Measurements from ENCODE around the gene ATF3. TPM values are rescaled to one million over a fixed set of nuclear protein-coding genes. Genes with fewer than 3 reads are reported as not detected.
"Not testable (repeated sequence)": the region's sequence is repeated elsewhere in the genome, so short reads cannot be mapped to it uniquely, and the experiment has no call there.

Gene ATF3
- total and polyA plus RNA-seq, 4 donors, result 1.1 to 8.8 (median 5.5) TPM

GRCh38 chr1:212637902-212638301, 29.3 kb downstream of the ATF3 start:
- Histone ChIP-seq H3K9ac (ENCODE audit: low read depth in 1 of 2, low read length in 2 of 2) (no peak overlapping the region), H3K27ac (ENCODE audit: low read depth in 1 of 2, low read length in 2 of 2) (peak overlapping the region; percentile 27 to 59), H3K36me3 (ENCODE audit: control insufficient read depth in 4 of 4, insufficient read depth in 3 of 4, low read depth in 1 of 4, low read length in 3 of 4) (no peaks in the 10 kb centered on the region), H3K4me3 (ENCODE audit: low read depth in 1 of 3, low read length in 3 of 3) (no peak overlapping the region), H3K9me3 (ENCODE audit: control insufficient read depth in 4 of 4, low read length in 3 of 4) (no peaks in the 10 kb centered on the region), H3K4me1 (ENCODE audit: control insufficient read depth in 4 of 4, insufficient read depth in 4 of 4, low read length in 3 of 4) (peaks cover 0 to 3% (median 1%) of the 10 kb centered on the region in 4 donors), H3K27me3 (ENCODE audit: control insufficient read depth in 4 of 4, insufficient read depth in 4 of 4, low read length in 3 of 4) (no peaks in the 10 kb centered on the region)
- TF ChIP-seq SP1 (IDR thresholded peaks at IDR 0.05) (no peak), JUND (IDR thresholded peaks at IDR 0.05) (no peak), ZBTB33 (IDR thresholded peaks at IDR 0.05) (no peak), EGR1 (IDR thresholded peaks at IDR 0.05; ENCODE audit: low read depth in 2 of 2) (no peak), ATF3 (IDR thresholded peaks at IDR 0.05) (no peak), RXRA (IDR thresholded peaks at IDR 0.05) (no peak)
- WGBS, result 85% methylated on average over 5 of the region's 5 CpGs
- no peak for DNase-seq (ENCODE audit: low spot score)

GRCh38 chr1:212638492-212639151, 30.1 kb downstream of the ATF3 start:
- TF ChIP-seq JUND (IDR thresholded peaks at IDR 0.05) (no peak), ZBTB33 (IDR thresholded peaks at IDR 0.05) (no peak), CTCF (IDR thresholded peaks at IDR 0.05; ENCODE audit: low read depth, low read length, missing input control) (no peak), YY1 (IDR thresholded peaks at IDR 0.05) (no peak), EGR1 (IDR thresholded peaks at IDR 0.05; ENCODE audit: low read depth in 2 of 2) (no peak), HNF4G (IDR thresholded peaks at IDR 0.05) (no peak), SP1 (IDR thresholded peaks at IDR 0.05) (peak; percentile 60), REST (IDR thresholded peaks at IDR 0.05) (peak; percentile 23), NR2F2 (IDR thresholded peaks at IDR 0.05) (peak; percentile 99), RXRA (IDR thresholded peaks at IDR 0.05) (peak in 1 of 2 donors; percentile 63), TAF1 (conservative IDR thresholded peaks at IDR 0.05) (no peak)
- H3K36me3 ChIP-seq (ENCODE audit: control insufficient read depth in 4 of 4, insufficient read depth in 3 of 4, low read depth in 1 of 4, low read length in 3 of 4), result no peaks in the 10 kb centered on the region
- H3K4me1 ChIP-seq (ENCODE audit: control insufficient read depth in 4 of 4, insufficient read depth in 4 of 4, low read length in 3 of 4), result peaks cover 0 to 3% (median 1%) of the 10 kb centered on the region in 4 donors
- DNase-seq (ENCODE audit: low spot score), result no peak
- no peaks in the 10 kb centered on the region for H3K27me3 ChIP-seq (ENCODE audit: control insufficient read depth in 4 of 4, insufficient read depth in 4 of 4, low read length in 3 of 4)
- peak overlapping the region; percentile 27 to 59 for H3K27ac ChIP-seq (ENCODE audit: low read depth in 1 of 2, low read length in 2 of 2)
- no peak overlapping the region for H3K4me3 ChIP-seq (ENCODE audit: low read depth in 1 of 3, low read length in 3 of 3)
- no peaks in the 10 kb centered on the region for H3K9me3 ChIP-seq (ENCODE audit: control insufficient read depth in 4 of 4, low read length in 3 of 4)
- 51% methylated on average over 4 of the region's 4 CpGs for WGBS
- H3K9ac ChIP-seq (ENCODE audit: low read depth in 1 of 2, low read length in 2 of 2), result no peak overlapping the region

- not testable (repeated sequence) for H3K4me1 ChIP-seq (ENCODE audit: control insufficient read depth in 4 of 4, insufficient read depth in 4 of 4, low read length in 3 of 4); H3K27ac ChIP-seq (ENCODE audit: low read depth in 1 of 2, low read length in 2 of 2)
- 67% methylated on average over 2 of the region's 2 CpGs for WGBS
Measured at GRCh38 chr1:212639524-212639923, 31.0 kb downstream of the ATF3 start.

More at GRCh38 chr1:212639524-212639923, 31.0 kb downstream of the ATF3 start:
- not testable (repeated sequence) for DNase-seq (ENCODE audit: low spot score); H3K27me3 ChIP-seq (ENCODE audit: control insufficient read depth in 4 of 4, insufficient read depth in 4 of 4, low read length in 3 of 4); H3K9ac ChIP-seq (ENCODE audit: low read depth in 1 of 2, low read length in 2 of 2); H3K9me3 ChIP-seq (ENCODE audit: control insufficient read depth in 4 of 4, low read length in 3 of 4); H3K36me3 ChIP-seq (ENCODE audit: control insufficient read depth in 4 of 4, insufficient read depth in 3 of 4, low read depth in 1 of 4, low read length in 3 of 4); H3K4me3 ChIP-seq (ENCODE audit: low read depth in 1 of 3, low read length in 3 of 3)
